Esophagus muscularis mucosa (tissue), 4 donors: Measurements from ENCODE around the gene PIK3CD.
"Not testable (repeated sequence)": the region's sequence is repeated elsewhere in the genome, so short reads cannot be mapped to it uniquely, and the experiment has no call there.

ENCODE experiments used
- EP300 ChIP-seq: sonication (generic); formaldehyde crosslinking; IDR thresholded peaks from one replicate; pipeline ENCODE4 v1.6.1; 2017; ENCODE audit warnings: antibody characterized with exemption
- POLR2A ChIP-seq: fragments of 450-650 bp; IDR thresholded peaks from one replicate; pipeline ENCODE4 v1.6.1; 2017; ENCODE audit warnings: antibody characterized with exemption, moderate library complexity, mild to moderate bottlenecking, low read depth
- POLR2AphosphoS5 ChIP-seq, 2 donors: sonication (generic); formaldehyde crosslinking; IDR thresholded peaks; one replicate each; pipeline ENCODE4 v1.6.1; 2017; ENCODE audit warnings: antibody characterized with exemption in 2 of 2
- TF ChIP-seq, protein P1 (sequence below), 3 experiments: fragments of 200-600 bp in 2 of 3; fragments of 450-650 bp in 1 of 3; sonication (generic) in 2 of 3; IDR thresholded peaks; one replicate each; pipeline ENCODE4 v1.5.1; 2017 to 2019; ENCODE audit warnings: antibody characterized with exemption in 3 of 3, mild to moderate bottlenecking in 2 of 3, moderate library complexity in 1 of 3

- TF ChIP-seq, protein P1, sequence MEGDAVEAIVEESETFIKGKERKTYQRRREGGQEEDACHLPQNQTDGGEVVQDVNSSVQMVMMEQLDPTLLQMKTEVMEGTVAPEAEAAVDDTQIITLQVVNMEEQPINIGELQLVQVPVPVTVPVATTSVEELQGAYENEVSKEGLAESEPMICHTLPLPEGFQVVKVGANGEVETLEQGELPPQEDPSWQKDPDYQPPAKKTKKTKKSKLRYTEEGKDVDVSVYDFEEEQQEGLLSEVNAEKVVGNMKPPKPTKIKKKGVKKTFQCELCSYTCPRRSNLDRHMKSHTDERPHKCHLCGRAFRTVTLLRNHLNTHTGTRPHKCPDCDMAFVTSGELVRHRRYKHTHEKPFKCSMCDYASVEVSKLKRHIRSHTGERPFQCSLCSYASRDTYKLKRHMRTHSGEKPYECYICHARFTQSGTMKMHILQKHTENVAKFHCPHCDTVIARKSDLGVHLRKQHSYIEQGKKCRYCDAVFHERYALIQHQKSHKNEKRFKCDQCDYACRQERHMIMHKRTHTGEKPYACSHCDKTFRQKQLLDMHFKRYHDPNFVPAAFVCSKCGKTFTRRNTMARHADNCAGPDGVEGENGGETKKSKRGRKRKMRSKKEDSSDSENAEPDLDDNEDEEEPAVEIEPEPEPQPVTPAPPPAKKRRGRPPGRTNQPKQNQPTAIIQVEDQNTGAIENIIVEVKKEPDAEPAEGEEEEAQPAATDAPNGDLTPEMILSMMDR (IDR thresholded peaks at IDR 0.05), result not testable (repeated sequence)
- not testable (repeated sequence) for TF ChIP-seq POLR2A; EP300; POLR2AphosphoS5 (IDR thresholded peaks at IDR 0.05)
Measured at GRCh38 chr1:9712767-9713166, 61.2 kb downstream of the PIK3CD start.
